DND-41 (cell line): ENCODE measurements around the gene C1orf174.

ENCODE experiments used
- ATAC-seq: fragments of 200-7000 bp; cut with Tn5 transposase; 3 replicates; pipeline ENCODE4 v1.9.1; 2021; ENCODE audit warnings: low read depth; ENCODE audit not compliant: insufficient read depth
- DNase-seq: peaks from one replicate; pipeline ENCODE4 v3.0.0-alpha.2; 2020
- H2AFZ ChIP-seq: 2 replicates; pipeline ENCODE4 v1.6.0; 2012; ENCODE audit warnings: low read depth, low read length
- H3K27ac ChIP-seq: 2 replicates; pipeline ENCODE4 v1.5.1; 2012; ENCODE audit warnings: low read length, inconsistent platforms
- H3K27me3 ChIP-seq: fragments of 200-600 bp; sonication (generic); 2 replicates; pipeline ENCODE4 v1.6.0; 2012; ENCODE audit warnings: low read length, mild to moderate bottlenecking, inconsistent platforms; ENCODE audit not compliant: insufficient read depth, poor library complexity
- H3K36me3 ChIP-seq: 2 replicates; pipeline ENCODE4 v1.5.1; 2012; ENCODE audit warnings: low read length, inconsistent platforms; ENCODE audit not compliant: insufficient read depth
- H3K4me1 ChIP-seq: 2 replicates; pipeline ENCODE4 v1.5.1; 2012; ENCODE audit warnings: mild to moderate bottlenecking, low read length; ENCODE audit not compliant: insufficient read depth
- H3K4me2 ChIP-seq: 2 replicates; pipeline ENCODE4 v1.6.0; 2012; ENCODE audit warnings: mild to moderate bottlenecking, moderate library complexity, low read length, inconsistent platforms; ENCODE audit not compliant: insufficient read depth
- H3K4me3 ChIP-seq, 2 experiments: fragments of 200-600 bp in 1 of 2; shearing (Covaris generic) in 1 of 2; 2 replicates each; pipeline ENCODE4 v1.5.1; 2012 to 2016; ENCODE audit warnings: inconsistent platforms in 2 of 2, low read length in 2 of 2, mild to moderate bottlenecking in 2 of 2, low read depth in 1 of 2, moderate library complexity in 1 of 2
- H3K79me2 ChIP-seq: 2 replicates; pipeline ENCODE4 v1.6.0; 2012; ENCODE audit warnings: low read length, inconsistent platforms; ENCODE audit not compliant: insufficient read depth
- H3K9ac ChIP-seq: 2 replicates; pipeline ENCODE4 v1.6.0; 2012; ENCODE audit warnings: low read depth, mild to moderate bottlenecking, inconsistent platforms, low read length, moderate library complexity
- H3K9me3 ChIP-seq: 2 replicates; pipeline ENCODE4 v1.5.1; 2012; ENCODE audit warnings: low read length, moderate library complexity, mild to moderate bottlenecking, inconsistent platforms; ENCODE audit not compliant: insufficient read depth, severe bottlenecking
- H4K20me1 ChIP-seq: 2 replicates; pipeline ENCODE4 v1.6.0; 2012; ENCODE audit warnings: low read length; ENCODE audit not compliant: insufficient read depth
- CTCF ChIP-seq: IDR thresholded peaks from 2 replicates; pipeline ENCODE4 v1.5.1; 2012; ENCODE audit warnings: borderline replicate concordance, low read length, moderate library complexity, mild to moderate bottlenecking; ENCODE audit not compliant: poor library complexity, severe bottlenecking; ENCODE audit errors: extremely low read depth
- EZH2 ChIP-seq: IDR thresholded peaks from 3 replicates; pipeline ENCODE4 v1.6.1; 2012; ENCODE audit warnings: borderline replicate concordance, low read depth, mild to moderate bottlenecking, moderate library complexity, low read length, inconsistent platforms; ENCODE audit not compliant: severe bottlenecking

C1orf174 gene

DNA sequence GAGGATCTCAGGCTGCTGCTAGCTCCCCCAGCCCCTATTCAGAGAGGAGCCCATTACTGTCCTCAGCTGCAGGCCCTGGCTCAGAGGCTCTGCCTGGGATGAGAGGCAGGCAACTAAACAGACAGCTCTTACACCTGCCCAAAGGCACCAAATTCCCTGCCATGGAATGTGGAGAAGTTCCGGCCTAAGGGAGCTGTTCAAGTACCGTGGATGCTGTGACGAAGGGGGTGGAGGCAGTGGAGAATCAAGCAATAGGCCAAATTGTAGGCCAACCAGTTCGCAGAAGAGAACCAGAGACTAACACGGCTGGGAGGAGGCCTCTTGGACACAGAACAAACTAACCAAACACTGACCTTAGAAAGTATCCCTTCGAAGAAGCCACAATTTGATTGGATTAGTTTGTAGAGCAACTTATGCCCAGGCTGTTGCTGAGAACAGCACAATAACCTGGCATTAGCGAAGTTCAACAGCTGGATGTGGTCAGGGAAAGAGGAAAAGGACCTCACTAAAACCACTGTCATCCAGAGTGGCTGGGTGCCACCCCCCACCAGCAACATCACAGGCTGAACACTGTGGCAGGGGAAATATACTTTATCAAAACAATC, 3.6 kb downstream of the C1orf174 start:
- Histone ChIP-seq H2AFZ (no peak overlapping the region), H3K36me3 (peaks cover 44% of the 10 kb centered on the region), H3K4me2 (no peak overlapping the region), H3K9me3 (peaks cover 5% of the 10 kb centered on the region), H3K79me2 (peaks cover 74% of the 10 kb centered on the region), H3K27ac (no peak overlapping the region), H3K4me1 (peaks cover 33% of the 10 kb centered on the region), H4K20me1 (peaks cover 42% of the 10 kb centered on the region), H3K27me3 (no peaks in the 10 kb centered on the region), H3K9ac (no peak overlapping the region), H3K4me3 (no peak overlapping the region)
- ATAC-seq (no peak), DNase-seq (no peak)
- TF ChIP-seq EZH2 (no peak), CTCF (no peak)

DNA sequence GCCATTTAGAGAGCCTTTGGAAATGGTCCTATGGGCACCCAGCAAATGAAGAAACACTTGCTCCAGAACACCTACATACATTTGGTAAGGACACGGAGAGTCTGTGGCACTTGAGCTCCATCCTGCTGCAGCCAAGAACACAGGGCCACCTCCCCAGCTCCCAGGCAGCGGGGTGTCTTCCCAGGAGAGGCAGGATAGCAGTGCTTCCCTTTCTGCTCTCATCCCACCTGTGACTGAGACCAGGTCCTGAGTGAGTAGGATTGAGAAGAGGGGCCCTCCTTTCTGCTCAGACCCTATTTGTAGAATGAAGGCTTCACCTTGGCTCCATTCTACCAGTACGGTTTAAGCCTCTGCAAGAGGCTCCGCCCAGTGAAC, 4.1 kb downstream of the C1orf174 start:
- no peaks in the 10 kb centered on the region for H3K27me3 ChIP-seq
- no peak overlapping the region for H3K4me2 ChIP-seq
- H3K27ac ChIP-seq: no peak overlapping the region
- peaks cover 5% of the 10 kb centered on the region for H3K9me3 ChIP-seq
- DNase-seq: no peak
- peaks cover 50% of the 10 kb centered on the region for H3K36me3 ChIP-seq
- peaks cover 28% of the 10 kb centered on the region for H3K4me1 ChIP-seq
- ATAC-seq: no peak
- no peak overlapping the region for H3K9ac ChIP-seq
- TF ChIP-seq CTCF: no peak
- TF ChIP-seq EZH2: no peak
- no peak overlapping the region for H2AFZ ChIP-seq
- peaks cover 76% of the 10 kb centered on the region for H3K79me2 ChIP-seq
- H4K20me1 ChIP-seq: peaks cover 44% of the 10 kb centered on the region
- H3K4me3 ChIP-seq: no peak overlapping the region

DNA sequence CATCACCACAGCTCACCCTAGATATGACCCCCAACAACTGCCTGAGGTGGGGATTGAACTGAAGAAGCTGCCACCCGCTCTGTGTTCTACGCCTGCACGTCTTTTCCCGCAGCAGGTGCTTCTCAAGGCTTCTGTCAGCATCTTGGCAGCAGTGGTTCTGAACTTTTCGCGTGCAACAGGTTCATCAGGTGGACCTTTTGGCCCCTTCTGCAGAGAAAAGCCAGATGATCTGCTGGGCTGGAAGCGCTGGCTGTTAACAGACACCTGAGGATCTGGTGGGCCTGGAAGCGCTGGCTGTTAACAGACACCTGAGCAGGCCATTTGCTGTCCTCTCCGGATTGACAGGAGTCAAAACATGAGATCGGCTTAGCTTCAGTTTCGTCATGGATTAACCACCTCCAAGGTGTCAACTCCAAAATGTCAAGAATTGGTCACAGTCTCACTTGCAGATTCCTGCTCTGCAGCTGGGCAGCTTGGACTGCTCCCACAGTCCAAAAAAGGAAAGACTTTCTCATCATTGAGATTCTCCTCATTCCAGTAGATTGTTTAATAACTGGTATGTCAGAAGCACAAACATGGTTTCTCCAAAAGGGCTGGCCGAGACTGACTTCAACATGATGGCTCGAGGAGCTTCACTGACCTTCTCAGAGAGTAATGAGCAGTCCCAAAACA, 4.7 kb downstream of the C1orf174 start:
- Histone ChIP-seq H3K27me3 (no peaks in the 10 kb centered on the region), H2AFZ (no peak overlapping the region), H3K36me3 (peaks cover 55% of the 10 kb centered on the region), H3K4me2 (no peak overlapping the region), H3K9ac (no peak overlapping the region), H3K4me1 (peaks cover 25% of the 10 kb centered on the region), H4K20me1 (peaks cover 47% of the 10 kb centered on the region), H3K9me3 (peaks cover 5% of the 10 kb centered on the region), H3K27ac (no peak overlapping the region), H3K4me3 (no peak overlapping the region), H3K79me2 (peaks cover 76% of the 10 kb centered on the region)
- DNase-seq: no peak
- no peak for ATAC-seq
- TF ChIP-seq CTCF (no peak), EZH2 (no peak)
